Activated effector memory CD4-positive, alpha-beta T cell treated with Interleukin-2 at 50 U/mL for 16 hours (primary cell): ENCODE results near the gene RPL39L.

Experiments
- DNase-seq: peaks from one replicate; pipeline ENCODE4 v3.0.0-alpha.2; 2020

Gene RPL39L

GRCh38 chr3:187086831-187087230, 52.5 kb downstream of the RPL39L start:
- DNase-seq: no peak

DNA sequence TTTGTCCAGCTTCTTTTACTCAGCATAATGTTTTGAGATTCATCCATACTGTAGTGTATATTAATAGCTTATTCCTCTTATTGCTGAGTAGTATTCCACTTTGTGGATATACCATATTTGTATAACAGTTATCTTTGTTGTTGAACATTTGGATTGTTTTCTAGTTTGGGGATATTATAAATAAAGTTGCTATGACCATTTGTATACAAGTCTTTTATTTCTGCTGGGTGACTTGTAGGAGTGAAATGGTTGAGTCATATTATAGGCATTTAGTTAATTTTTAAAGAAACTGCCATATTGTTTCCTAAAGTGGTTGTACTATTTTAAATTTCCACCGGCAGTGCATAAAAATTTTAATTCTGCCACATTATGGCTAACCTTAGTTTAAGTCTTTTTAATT, 53.4 kb downstream of the RPL39L start:
- no peak for DNase-seq

DNA sequence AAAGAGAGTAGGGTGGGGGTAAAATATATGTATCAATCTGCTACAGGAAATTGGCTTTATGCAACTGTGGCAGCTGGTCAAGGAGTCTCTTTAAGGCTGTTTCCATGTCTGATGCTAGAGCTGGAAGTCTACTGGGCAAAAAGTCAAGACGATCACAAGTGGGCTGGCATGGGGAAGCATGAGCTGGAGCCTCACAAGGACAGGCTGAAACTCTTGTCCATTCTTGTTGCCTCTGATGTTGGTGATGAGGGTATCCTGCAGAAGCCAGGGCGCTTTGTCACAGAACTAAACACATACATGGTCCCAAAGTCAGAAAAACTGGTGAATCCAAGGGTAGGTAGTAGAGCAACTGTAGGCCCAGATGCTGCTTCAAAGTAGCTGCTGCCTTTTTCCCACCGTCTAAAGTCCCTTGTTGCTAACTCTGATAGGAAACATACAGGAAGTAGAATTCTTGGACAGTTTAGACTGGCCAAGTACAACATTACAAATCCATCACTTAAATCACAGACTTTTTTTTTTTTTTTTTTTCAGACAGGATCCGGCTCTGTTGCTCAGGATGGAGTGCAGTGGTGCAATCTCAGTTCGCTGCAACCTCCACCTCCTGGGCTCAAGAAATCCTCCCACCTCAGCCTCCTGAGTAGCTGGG, 54.2 kb downstream of the RPL39L start:
- no peak for DNase-seq

DNA sequence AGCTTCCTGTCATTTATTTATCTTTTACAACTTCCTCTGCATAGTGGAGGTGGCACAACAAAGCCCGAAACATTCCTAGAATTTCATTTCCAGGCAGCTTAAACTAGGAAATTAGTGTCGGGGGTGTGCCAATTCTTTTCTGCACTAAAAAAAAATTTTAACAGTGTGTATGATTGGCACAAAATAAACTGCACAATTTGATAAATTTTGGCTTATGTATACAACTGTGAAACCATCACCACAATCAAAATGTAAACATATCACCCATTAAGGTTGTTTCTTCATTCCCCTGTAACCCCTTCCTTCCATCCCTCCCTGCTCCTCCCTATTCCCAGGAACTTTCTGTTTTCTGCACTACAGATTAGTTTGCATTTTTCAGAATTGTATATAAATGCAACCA, 54.7 kb downstream of the RPL39L start:
- DNase-seq: no peak

DNA sequence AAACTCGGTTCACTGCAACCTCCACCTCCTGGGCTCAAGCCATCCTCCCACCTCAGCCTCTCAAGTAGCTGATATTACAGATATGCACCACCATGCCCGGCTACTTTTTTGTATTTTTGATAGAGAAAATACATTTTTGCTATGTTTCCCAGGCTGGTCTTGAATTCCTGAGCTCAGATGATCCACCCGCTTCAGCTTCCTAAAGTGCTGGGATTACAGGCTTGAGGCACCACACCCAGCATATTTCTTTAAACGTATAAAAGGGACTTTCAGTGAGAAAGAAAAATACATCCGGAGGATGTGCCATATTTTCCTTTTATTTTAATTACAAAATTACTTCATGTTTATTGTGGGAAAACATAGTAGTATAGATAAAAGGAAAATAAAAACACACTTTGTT, 55.2 kb downstream of the RPL39L start:
- no peak for DNase-seq

DNA sequence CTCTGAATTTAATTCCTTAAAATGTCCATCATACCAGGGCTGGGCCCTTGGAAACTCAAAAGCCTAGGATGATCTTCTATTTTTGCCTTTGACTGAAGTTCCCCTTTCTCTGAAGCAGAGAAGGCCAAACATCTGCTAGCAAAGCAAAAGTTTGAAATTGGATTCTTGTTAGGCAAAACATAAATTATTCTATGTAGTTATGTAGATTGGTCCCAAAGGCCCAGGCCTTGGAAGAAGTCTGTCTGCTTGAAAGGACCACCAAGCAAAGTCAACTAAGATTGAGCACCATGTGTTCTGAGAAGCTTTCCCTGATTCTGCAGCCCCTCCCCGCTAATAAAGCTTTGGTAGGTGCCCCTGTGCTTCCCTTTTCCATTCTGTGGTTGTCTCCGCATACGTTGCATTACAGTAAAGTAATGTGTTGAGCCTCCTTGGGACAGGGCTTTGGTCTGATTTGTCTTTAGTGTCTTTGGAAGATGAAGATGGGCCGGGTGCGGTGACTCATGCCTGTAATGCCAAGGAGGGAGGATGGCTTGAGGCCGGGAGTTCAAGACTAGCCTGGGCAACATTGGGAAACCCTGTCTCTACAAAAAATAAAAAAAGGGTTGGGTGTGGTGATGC, 56.4 kb downstream of the RPL39L start:
- DNase-seq: no peak

DNA sequence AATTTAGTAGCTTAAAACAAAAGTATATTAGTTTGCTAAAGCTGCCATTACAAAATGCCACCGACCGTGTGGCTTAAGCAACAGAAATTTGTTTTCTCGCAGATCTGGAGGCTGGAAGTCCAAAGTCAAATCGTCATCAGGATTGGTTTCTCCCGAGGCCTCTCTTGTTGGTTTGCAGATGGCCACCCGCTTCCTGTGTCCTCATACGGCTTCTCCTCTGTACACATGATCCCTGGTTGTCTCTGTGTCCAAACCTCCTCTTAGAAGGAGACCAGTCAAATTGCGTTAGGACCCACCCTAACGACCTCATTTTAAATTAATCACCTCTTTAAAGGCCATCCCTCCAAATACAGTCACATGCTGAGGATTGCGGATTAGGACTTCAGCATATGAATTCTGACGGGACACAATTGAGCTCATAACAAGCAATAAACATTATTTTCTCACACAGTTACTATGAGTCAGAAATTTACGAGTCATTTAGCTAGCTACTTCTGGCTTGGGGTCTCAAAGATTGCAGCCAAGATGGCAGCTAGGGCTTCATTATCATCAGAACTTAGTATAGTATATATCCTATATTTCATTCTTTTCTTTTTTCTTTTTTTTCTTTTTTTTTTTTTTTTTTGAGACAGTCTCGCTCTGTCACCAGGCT, 58.4 kb downstream of the RPL39L start:
- DNase-seq: no peak

DNA sequence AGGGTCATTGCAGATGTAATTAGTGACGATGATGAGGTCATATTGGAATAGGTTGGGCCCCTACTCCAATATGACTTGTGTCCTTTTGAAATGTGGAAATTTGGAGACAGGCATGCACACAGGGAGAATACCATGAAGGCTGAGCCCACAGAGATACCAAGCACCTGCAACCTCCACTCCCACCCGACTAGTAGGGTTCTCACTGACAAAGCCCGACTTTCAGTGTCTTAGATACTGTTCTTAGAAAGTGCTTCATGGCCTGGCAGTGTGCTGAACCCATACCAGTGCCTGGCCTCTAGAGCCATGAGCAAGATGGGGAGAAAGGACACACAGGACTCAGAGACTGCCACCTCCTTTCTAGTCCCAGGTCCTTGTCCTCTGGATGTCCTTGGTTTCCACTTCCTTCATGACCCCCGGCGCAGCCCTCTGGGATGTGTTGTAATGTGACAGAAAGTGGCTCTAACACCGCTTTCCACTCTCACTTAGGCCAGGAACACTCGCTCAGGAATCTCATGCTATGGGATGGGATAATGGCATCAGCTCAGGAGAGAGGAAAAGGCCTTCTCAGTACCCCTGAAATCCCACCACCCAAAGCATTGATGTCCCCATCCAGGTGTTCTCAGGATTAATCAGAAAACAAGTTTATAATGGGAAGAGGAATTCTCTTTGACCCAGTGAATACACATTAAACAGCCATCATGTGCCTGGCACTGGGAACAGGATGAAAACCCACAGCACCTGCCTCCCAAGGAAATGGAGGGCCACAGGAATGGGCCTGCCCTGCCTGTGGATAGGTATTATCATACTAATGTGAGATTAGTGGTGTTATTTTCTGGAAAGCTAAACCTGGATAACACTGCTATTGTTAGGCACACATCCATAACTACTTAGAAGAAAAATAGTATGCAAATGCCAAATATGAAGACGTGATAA, 59.9 kb downstream of the RPL39L start:
- no peak for DNase-seq

- DNase-seq: no peak
Observed at GRCh38 chr3:187077537-187077936, 61.8 kb downstream of the RPL39L start.

DNA sequence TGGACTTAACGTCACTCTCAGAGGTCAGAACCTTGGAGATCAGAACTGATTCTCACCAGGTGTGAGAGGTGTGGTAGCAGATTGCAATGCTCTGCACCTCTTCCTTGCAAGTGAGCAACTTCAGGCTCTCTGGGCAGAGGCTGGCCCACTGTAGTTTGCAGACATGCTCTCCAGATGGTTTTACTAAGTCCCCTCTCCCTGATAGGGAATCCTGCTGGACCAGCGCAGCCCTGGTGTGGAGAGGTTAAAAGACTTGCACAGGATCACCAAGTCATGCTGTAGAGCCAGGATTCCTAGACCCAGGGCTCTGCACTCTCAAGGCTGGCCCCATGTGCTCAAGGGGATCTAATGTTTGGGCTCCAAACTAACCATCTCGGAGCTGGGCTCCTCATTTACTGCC, 62.2 kb downstream of the RPL39L start:
- no peak for DNase-seq

DNA sequence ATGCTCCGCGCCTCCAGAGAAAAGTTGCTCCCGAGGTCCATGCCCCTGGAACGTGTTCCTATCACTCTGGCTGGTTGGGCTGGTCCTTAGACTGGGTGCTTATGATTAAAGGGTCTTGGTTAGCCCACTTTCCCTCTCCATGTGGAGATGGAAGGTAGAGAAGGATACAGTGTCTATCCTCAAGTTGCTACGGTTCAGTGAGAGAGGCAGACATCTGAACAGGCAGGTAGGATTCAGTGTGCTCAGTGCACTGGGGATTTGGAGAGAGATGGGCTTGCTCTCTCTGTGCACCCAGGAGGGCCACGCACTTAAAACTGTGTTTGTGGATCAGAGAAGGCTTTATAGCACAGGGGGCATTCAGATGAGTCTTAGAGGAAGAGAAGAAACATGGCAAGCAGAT, 63.0 kb downstream of the RPL39L start:
- no peak for DNase-seq

DNA sequence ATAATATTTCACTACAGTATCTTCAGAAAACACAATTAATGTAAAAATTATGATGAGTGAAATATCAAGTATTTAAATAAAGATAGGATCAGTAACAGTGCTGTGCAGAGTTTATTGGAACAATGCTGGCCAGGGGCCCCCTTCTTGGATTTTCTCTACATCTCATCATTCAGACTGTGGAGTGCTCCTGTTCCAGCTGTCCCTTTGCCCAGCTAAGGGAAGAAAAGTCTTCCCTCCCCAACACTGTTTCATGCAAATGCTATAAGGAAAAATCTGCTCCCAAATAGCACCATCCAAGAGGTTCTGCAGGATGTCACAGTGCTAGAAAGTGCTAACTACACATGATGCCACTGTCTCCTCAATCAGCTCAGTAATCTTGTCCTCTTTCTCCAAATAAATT, 64.5 kb downstream of the RPL39L start:
- DNase-seq: no peak

GRCh38 chr3:187073581-187074098, 65.7 kb downstream of the RPL39L start:
- DNase-seq: no peak

GRCh38 chr3:187072511-187072910, 66.8 kb downstream of the RPL39L start:
- DNase-seq: no peak

- DNase-seq: no peak
Observed at GRCh38 chr3:187072102-187072501, 67.2 kb downstream of the RPL39L start.
